Right ventricle myocardium inferior (tissue), 1 donor: ENCODE data around the gene TOP2A. TPM values are rescaled to one million over a fixed set of nuclear protein-coding genes. Genes with fewer than 3 reads are reported as not detected.
A peak's percentile ranks its signal among the peaks of the same experiment; 100 is the strongest.
"Not testable (repeated sequence)": the region's sequence is repeated elsewhere in the genome, so short reads cannot be mapped to it uniquely, and the experiment has no call there.

Experiments used
- ATAC-seq: fragments of 200-7000 bp; cut with Tn5 transposase; one replicate; pipeline ENCODE4 v1.9.1; 2020; ENCODE audit warnings: mild to moderate bottlenecking, moderate library complexity
- DNase-seq: peaks from one replicate; pipeline ENCODE4 v3.0.0; 2021; ENCODE audit errors: missing footprints
- intact Hi-C: fragments of 100-400 bp; cut with DNase I; formaldehyde crosslinking; loops from one replicate; pipeline ENCODE4 v1.11.0; 2022
- total RNA-seq: library from RNA; stranded (reverse); fragmentation: NEBNext Ultra II Directional; extraction: Animal tissue kit (Norgen Biotek cat#: 25700); gene quantifications from one replicate; pipeline ENCODE4 v1.2.1, GENCODE V29; 2021
- donor health status: DM: no; HTN: yes; CAD: no; lungs with severe emphysema.

Gene TOP2A
- total RNA-seq, 1 donor from 2014 or later, result 3.0 TPM

- DNase-seq (no peak), ATAC-seq (no peak)
- intact Hi-C loops, result no loop called here
Observed at GRCh38 chr17:40404003-40404402, 13.7 kb downstream of the TOP2A start.

GRCh38 chr17:40402668-40403067, 15.0 kb downstream of the TOP2A start:
- ATAC-seq (no peak), DNase-seq (no peak)
- intact Hi-C loops, result no loop called here

GRCh38 chr17:40399185-40399584, 18.5 kb downstream of the TOP2A start:
- ATAC-seq (peak; percentile 28), DNase-seq (no peak)
- intact Hi-C loops, result loop anchor here (1.0 to 5.0 kb wide), 4 partner anchors 42 to 161 kb away; partner anchors contain the start of gene IGFBP4

- intact Hi-C loops, DNase-seq, ATAC-seq: not testable (repeated sequence)
Observed at GRCh38 chr17:40386555-40386954, 31.1 kb downstream of the TOP2A start.

- no peak for DNase-seq
- intact Hi-C loops, result no loop called here
- no peak for ATAC-seq
Observed at GRCh38 chr17:40382251-40382650, 35.4 kb downstream of the TOP2A start.

GRCh38 chr17:40378966-40379365, 38.7 kb downstream of the TOP2A start:
- ATAC-seq, result no peak
- intact Hi-C loops, result no loop called here
- no peak for DNase-seq

- ATAC-seq (no peak), DNase-seq (no peak)
- intact Hi-C loops, result no loop called here
Observed at GRCh38 chr17:40377832-40378231, 39.9 kb downstream of the TOP2A start.

- intact Hi-C loops, ATAC-seq, DNase-seq: not testable (repeated sequence)
Observed at GRCh38 chr17:40376541-40376940, 41.2 kb downstream of the TOP2A start.

- ATAC-seq, DNase-seq, intact Hi-C loops: not testable (repeated sequence)
Observed at GRCh38 chr17:40375786-40376185, 41.9 kb downstream of the TOP2A start.

- intact Hi-C loops, result no loop called here
- ATAC-seq, result no peak
- DNase-seq, result no peak
Observed at GRCh38 chr17:40374821-40375498, 42.7 kb downstream of the TOP2A start.

GRCh38 chr17:40373999-40374398, 43.7 kb downstream of the TOP2A start:
- ATAC-seq (no peak), DNase-seq (no peak)
- intact Hi-C loops, result no loop called here

GRCh38 chr17:40373324-40373723, 44.4 kb downstream of the TOP2A start:
- intact Hi-C loops, result no loop called here
- ATAC-seq (no peak), DNase-seq (no peak)

GRCh38 chr17:40372644-40373043, 45.1 kb downstream of the TOP2A start:
- DNase-seq, ATAC-seq, intact Hi-C loops: not testable (repeated sequence)

- intact Hi-C loops, result no loop called here
- no peak for DNase-seq
Observed at GRCh38 chr17:40372031-40372430, 45.7 kb downstream of the TOP2A start.

GRCh38 chr17:40371261-40371929, 46.3 kb downstream of the TOP2A start:
- intact Hi-C loops, result no loop called here
- DNase-seq (no peak), ATAC-seq (no peak)

More at GRCh38 chr17:40372031-40372430, 45.7 kb downstream of the TOP2A start:
- ATAC-seq, result no peak

- DNase-seq (no peak), ATAC-seq (no peak)
- intact Hi-C loops, result no loop called here
Observed at GRCh38 chr17:40369923-40370322, 47.8 kb downstream of the TOP2A start.

GRCh38 chr17:40367728-40368127, 50.0 kb downstream of the TOP2A start:
- intact Hi-C loops, ATAC-seq, DNase-seq: not testable (repeated sequence)

GRCh38 chr17:40366861-40367518, 50.7 kb downstream of the TOP2A start:
- DNase-seq (no peak), ATAC-seq (no peak)
- intact Hi-C loops, result no loop called here

- intact Hi-C loops, result no loop called here
Observed at GRCh38 chr17:40366076-40366860, 51.4 kb downstream of the TOP2A start.

More at GRCh38 chr17:40366076-40366860, 51.4 kb downstream of the TOP2A start:
- ATAC-seq (no peak), DNase-seq (no peak)
